HepG2 (cell line): ENCODE results near the gene MAPRE3. TPM values are rescaled to one million over a fixed set of nuclear protein-coding genes. Genes with fewer than 3 reads are reported as not detected.
A peak's percentile ranks its signal among the peaks of the same experiment; 100 is the strongest.

Experiments used
- FOXM1 ChIP-seq: sonication (generic); formaldehyde crosslinking; IDR thresholded peaks from 2 replicates; pipeline ENCODE4 v1.5.0; 2020; ENCODE audit warnings: missing genetic modification reagents
- IKZF1 ChIP-seq: fragments of 450-650 bp; IDR thresholded peaks from 2 replicates; pipeline ENCODE4 v1.7.1; 2016
- KLF11 ChIP-seq: IDR thresholded peaks from 2 replicates; pipeline ENCODE4 v1.6.1; 2016; ENCODE audit warnings: missing compliant biosample characterization
- MAFF ChIP-seq: IDR thresholded peaks from 2 replicates; pipeline ENCODE4 v1.6.1; 2011; ENCODE audit warnings: low read depth, low read length, improper control_type of control experiment
- MIER3 ChIP-seq: IDR thresholded peaks from 2 replicates; pipeline ENCODE4 v1.6.1; 2016; ENCODE audit warnings: missing compliant biosample characterization, borderline replicate concordance
- NFYC ChIP-seq: IDR thresholded peaks from 2 replicates; pipeline ENCODE4 v1.6.1; 2016; ENCODE audit warnings: missing genetic modification reagents, missing compliant biosample characterization
- SOX13 ChIP-seq, 3 experiments: fragments of 450-650 bp in 1 of 3; sonication (generic) in 1 of 3; formaldehyde crosslinking in 1 of 3; IDR thresholded peaks in 2 of 3; conservative IDR thresholded peaks in 1 of 3; 2 replicates each; pipeline versions ENCODE4 v1.5.0 to v1.6.1; 2016 to 2020; ENCODE audit warnings: antibody characterized with exemption in 1 of 3, mild to moderate bottlenecking in 1 of 3, missing compliant biosample characterization in 1 of 3, missing genetic modification reagents in 1 of 3, moderate library complexity in 1 of 3
- TBP ChIP-seq: sonication (generic); formaldehyde crosslinking; IDR thresholded peaks from 2 replicates; pipeline ENCODE4 v1.5.0; 2020; ENCODE audit warnings: missing genetic modification reagents
- TEAD3 ChIP-seq: optimal IDR thresholded peaks from 2 replicates; pipeline ENCODE3; 2016; ENCODE audit warnings: borderline replicate concordance
- U2AF2 ChIP-seq: fragments of 200-400 bp; formaldehyde crosslinking; IDR thresholded peaks from 2 replicates; pipeline ENCODE4 v1.6.1; 2017; ENCODE audit warnings: low read depth, mild to moderate bottlenecking, low read length
- YY1 ChIP-seq: IDR thresholded peaks from 2 replicates; pipeline ENCODE4 v1.6.1; 2011; ENCODE audit warnings: low read length, low read depth, moderate library complexity, mild to moderate bottlenecking; ENCODE audit not compliant: insufficient read depth, insufficient replicate concordance
- ZNF383 ChIP-seq: sonication (generic); formaldehyde crosslinking; IDR thresholded peaks from 2 replicates; pipeline ENCODE4 v1.4.0; 2020; ENCODE audit warnings: missing genetic modification reagents, mild to moderate bottlenecking, borderline replicate concordance
- ZNF644 ChIP-seq: IDR thresholded peaks from 2 replicates; pipeline ENCODE4 v1.6.1; 2016; ENCODE audit warnings: low read depth
- ZSCAN22 ChIP-seq: sonication (generic); formaldehyde crosslinking; IDR thresholded peaks from 2 replicates; pipeline ENCODE4 v1.4.0; 2020; ENCODE audit warnings: mild to moderate bottlenecking, missing genetic modification reagents
- polyA plus RNA-seq, 8 experiments: library from polyadenylated mRNA; depleted of rRNA in 3 of 8; stranded (reverse) in 7 of 8; unstranded in 1 of 8; fragments of >200 nt; fragmentation: Illumina TruSeq in 4 of 8; extraction: Trizol in 4 of 8; gene quantifications; 2 replicates each; pipeline versions ENCODE4 v1.2.1 to v1.2.3, GENCODE V29; 2011 to 2016; ENCODE audit warnings: low read depth in 4 of 8, missing spikeins in 1 of 8, mixed read lengths in 1 of 8; ENCODE audit not compliant: insufficient read depth in 1 of 8
- total RNA-seq, 5 experiments: library from RNA; depleted of rRNA; stranded (reverse); fragments of >200 nt; fragmentation: Illumina TruSeq; extraction: Trizol; gene quantifications; 2 replicates each; pipeline ENCODE4 v1.2.3, GENCODE V29; 2016; ENCODE audit warnings: low read depth in 1 of 5
- TF ChIP-seq, protein P1 (sequence below): sonication (generic); formaldehyde crosslinking; IDR thresholded peaks from 2 replicates; pipeline ENCODE4 v1.4.0; 2020; ENCODE audit warnings: missing genetic modification reagents, borderline replicate concordance
- TF ChIP-seq, protein P2 (sequence below): sonication (generic); formaldehyde crosslinking; conservative IDR thresholded peaks from 2 replicates; pipeline ENCODE4 v1.4.0; 2020; ENCODE audit warnings: missing genetic modification reagents
- TF ChIP-seq, protein P3 (sequence below): sonication (generic); formaldehyde crosslinking; IDR thresholded peaks from 2 replicates; pipeline ENCODE4 v1.4.0; 2020; ENCODE audit warnings: mild to moderate bottlenecking, missing genetic modification reagents, borderline replicate concordance

MAPRE3 gene
- total and polyA plus RNA-seq, 2 of the 13 experiments (the other 11 are each of a cell fraction or from before 2014, with no cell fraction given) = 0.31 to 0.91 TPM

DNA sequence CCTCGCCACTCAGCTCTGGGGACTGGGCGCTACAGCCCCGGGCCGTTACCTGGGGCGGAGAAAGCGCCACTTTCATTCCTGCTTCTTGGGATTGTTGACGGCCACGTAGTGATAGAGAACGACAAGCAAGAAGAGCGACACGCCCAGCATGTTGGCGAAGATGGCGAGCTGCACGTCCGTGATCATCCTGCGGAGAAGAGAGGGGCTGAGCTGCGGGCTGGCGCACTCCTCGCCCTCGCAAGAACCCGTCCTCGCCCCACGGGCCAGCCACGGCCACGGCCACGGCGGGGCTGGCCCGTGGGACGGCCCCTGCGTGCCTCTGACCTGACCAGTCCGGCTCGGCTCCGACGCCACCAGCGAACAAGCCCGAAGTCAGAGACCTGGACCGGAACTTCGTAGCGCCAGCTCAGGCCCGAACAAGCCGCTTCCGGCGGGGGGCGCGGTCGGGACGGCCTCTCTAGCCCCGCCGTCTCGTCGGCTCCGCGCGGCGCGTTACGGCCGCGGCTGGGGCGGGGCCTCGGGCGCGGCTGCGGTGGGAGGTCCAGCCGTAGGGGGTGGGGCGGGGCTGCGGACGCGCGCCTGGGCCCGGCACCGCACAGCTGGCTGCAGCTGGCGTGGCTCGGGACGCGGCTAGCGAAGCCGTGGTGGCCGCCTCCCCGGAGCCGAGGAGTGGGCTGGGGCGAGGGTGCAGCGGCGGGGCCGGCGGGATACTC, 101.0 kb downstream of the MAPRE3 start, which contains the start of gene OST4 (continued):
- TF ChIP-seq, protein P1, sequence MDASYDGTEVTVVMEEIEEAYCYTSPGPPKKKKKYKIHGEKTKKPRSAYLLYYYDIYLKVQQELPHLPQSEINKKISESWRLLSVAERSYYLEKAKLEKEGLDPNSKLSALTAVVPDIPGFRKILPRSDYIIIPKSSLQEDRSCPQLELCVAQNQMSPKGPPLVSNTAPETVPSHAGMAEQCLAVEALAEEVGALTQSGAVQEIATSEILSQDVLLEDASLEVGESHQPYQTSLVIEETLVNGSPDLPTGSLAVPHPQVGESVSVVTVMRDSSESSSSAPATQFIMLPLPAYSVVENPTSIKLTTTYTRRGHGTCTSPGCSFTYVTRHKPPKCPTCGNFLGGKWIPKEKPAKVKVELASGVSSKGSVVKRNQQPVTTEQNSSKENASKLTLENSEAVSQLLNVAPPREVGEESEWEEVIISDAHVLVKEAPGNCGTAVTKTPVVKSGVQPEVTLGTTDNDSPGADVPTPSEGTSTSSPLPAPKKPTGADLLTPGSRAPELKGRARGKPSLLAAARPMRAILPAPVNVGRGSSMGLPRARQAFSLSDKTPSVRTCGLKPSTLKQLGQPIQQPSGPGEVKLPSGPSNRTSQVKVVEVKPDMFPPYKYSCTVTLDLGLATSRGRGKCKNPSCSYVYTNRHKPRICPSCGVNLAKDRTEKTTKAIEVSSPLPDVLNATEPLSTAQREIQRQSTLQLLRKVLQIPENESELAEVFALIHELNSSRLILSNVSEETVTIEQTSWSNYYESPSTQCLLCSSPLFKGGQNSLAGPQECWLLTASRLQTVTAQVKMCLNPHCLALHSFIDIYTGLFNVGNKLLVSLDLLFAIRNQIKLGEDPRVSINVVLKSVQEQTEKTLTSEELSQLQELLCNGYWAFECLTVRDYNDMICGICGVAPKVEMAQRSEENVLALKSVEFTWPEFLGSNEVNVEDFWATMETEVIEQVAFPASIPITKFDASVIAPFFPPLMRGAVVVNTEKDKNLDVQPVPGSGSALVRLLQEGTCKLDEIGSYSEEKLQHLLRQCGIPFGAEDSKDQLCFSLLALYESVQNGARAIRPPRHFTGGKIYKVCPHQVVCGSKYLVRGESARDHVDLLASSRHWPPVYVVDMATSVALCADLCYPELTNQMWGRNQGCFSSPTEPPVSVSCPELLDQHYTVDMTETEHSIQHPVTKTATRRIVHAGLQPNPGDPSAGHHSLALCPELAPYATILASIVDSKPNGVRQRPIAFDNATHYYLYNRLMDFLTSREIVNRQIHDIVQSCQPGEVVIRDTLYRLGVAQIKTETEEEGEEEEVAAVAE (CRISPR knock-in tag) = 0 out of 2 replicates have a peak, but pooled peaks have one; percentile 78
- TF ChIP-seq FOXM1 (CRISPR knock-in tag) (peak; percentile 37; the same call in 1 of the 2 replicates), IKZF1 (no peak), YY1 (peak; percentile 82), KLF11 (CRISPR knock-in tag) (peak; percentile 44; the same call in 1 of the 2 replicates), ZSCAN22 (CRISPR knock-in tag) (no peak), U2AF2 (no peak), ZNF644 (no peak), TBP (0 out of 2 replicates have a peak, but pooled peaks have one; percentile 43), MAFF (no peak), ZNF383 (CRISPR knock-in tag) (no peak), SOX13 (IDR thresholded peaks at IDR 0.05) (no peak; the same call in 1 of the 2 replicates), SOX13 (CRISPR knock-in tag; conservative IDR thresholded peaks at IDR 0.05 in 1 of 2, IDR thresholded peaks at IDR 0.05 in 1 of 2) (peak in 1 of 2 experiments; percentile 58; a peak in 1 of 4 replicates), NFYC (CRISPR knock-in tag) (peak; percentile 31; the same call in 1 of the 2 replicates), TEAD3 (CRISPR knock-in tag) (peak; percentile 22), MIER3 (peak; percentile 79; the same call in 1 of the 2 replicates)
- TF ChIP-seq, protein P2, sequence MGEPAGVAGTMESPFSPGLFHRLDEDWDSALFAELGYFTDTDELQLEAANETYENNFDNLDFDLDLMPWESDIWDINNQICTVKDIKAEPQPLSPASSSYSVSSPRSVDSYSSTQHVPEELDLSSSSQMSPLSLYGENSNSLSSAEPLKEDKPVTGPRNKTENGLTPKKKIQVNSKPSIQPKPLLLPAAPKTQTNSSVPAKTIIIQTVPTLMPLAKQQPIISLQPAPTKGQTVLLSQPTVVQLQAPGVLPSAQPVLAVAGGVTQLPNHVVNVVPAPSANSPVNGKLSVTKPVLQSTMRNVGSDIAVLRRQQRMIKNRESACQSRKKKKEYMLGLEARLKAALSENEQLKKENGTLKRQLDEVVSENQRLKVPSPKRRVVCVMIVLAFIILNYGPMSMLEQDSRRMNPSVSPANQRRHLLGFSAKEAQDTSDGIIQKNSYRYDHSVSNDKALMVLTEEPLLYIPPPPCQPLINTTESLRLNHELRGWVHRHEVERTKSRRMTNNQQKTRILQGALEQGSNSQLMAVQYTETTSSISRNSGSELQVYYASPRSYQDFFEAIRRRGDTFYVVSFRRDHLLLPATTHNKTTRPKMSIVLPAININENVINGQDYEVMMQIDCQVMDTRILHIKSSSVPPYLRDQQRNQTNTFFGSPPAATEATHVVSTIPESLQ (CRISPR knock-in tag) = no peak; the same call in 1 of the 2 replicates
- TF ChIP-seq, protein P3, sequence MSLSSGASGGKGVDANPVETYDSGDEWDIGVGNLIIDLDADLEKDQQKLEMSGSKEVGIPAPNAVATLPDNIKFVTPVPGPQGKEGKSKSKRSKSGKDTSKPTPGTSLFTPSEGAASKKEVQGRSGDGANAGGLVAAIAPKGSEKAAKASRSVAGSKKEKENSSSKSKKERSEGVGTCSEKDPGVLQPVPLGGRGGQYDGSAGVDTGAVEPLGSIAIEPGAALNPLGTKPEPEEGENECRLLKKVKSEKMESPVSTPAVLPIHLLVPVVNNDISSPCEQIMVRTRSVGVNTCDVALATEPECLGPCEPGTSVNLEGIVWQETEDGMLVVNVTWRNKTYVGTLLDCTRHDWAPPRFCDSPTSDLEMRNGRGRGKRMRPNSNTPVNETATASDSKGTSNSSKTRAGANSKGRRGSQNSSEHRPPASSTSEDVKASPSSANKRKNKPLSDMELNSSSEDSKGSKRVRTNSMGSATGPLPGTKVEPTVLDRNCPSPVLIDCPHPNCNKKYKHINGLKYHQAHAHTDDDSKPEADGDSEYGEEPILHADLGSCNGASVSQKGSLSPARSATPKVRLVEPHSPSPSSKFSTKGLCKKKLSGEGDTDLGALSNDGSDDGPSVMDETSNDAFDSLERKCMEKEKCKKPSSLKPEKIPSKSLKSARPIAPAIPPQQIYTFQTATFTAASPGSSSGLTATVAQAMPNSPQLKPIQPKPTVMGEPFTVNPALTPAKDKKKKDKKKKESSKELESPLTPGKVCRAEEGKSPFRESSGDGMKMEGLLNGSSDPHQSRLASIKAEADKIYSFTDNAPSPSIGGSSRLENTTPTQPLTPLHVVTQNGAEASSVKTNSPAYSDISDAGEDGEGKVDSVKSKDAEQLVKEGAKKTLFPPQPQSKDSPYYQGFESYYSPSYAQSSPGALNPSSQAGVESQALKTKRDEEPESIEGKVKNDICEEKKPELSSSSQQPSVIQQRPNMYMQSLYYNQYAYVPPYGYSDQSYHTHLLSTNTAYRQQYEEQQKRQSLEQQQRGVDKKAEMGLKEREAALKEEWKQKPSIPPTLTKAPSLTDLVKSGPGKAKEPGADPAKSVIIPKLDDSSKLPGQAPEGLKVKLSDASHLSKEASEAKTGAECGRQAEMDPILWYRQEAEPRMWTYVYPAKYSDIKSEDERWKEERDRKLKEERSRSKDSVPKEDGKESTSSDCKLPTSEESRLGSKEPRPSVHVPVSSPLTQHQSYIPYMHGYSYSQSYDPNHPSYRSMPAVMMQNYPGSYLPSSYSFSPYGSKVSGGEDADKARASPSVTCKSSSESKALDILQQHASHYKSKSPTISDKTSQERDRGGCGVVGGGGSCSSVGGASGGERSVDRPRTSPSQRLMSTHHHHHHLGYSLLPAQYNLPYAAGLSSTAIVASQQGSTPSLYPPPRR (CRISPR knock-in tag) = no peak
